Activated T-helper 2 cell treated with anti-CD3 and anti-CD28 coated beads, Interferon-gamma antibody, Interleukin-2, Interleukin-4, amounts not matched to agents 10 μg/mL and 5 μg/mL and 100 μg/mL, durations not matched to agents 14 hours and 24 hours and 36 hours (primary cell): ENCODE results near the gene SNRK. TPM values are rescaled to one million over a fixed set of nuclear protein-coding genes. Genes with fewer than 3 reads are reported as not detected.

ENCODE experiments used
- DNase-seq: peaks from one replicate; pipeline ENCODE4 v3.0.0; 2021; ENCODE audit warnings: low spot score
- H3K27ac Mint-ChIP-seq: one replicate; pipeline ENCODE4 v1.8.0; 2021; ENCODE audit warnings: mixed read lengths
- H3K27me3 Mint-ChIP-seq: one replicate; pipeline ENCODE4 v1.8.0; 2021; ENCODE audit warnings: low read depth, mixed read lengths
- H3K36me3 Mint-ChIP-seq: one replicate; pipeline ENCODE4 v1.8.0; 2021; ENCODE audit warnings: low read depth, mixed read lengths
- H3K4me1 Mint-ChIP-seq: one replicate; pipeline ENCODE4 v1.8.0; 2021; ENCODE audit warnings: low read depth, mixed read lengths
- H3K4me3 Mint-ChIP-seq: one replicate; pipeline ENCODE4 v1.8.0; 2021; ENCODE audit warnings: low read depth, mild to moderate bottlenecking, moderate library complexity, mixed read lengths
- H3K9me3 Mint-ChIP-seq: one replicate; pipeline ENCODE4 v1.8.0; 2021; ENCODE audit warnings: mixed read lengths
- intact Hi-C: fragments of 100-400 bp; cut with micrococcal nuclease; formaldehyde crosslinking; loops from one replicate; pipeline ENCODE4 v1.15.1; 2023
- total RNA-seq: library from RNA; stranded (reverse); gene quantifications from 2 replicates; pipeline ENCODE4 v1.2.3, GENCODE V29; 2022

The SNRK gene
- 28.0 and 28.7 TPM in 2 replicates for total RNA-seq

GRCh38 chr3:43286115-43286840, at the start of gene SNRK:
TSS of gene SNRK (plus strand) at chr3:43286540. CDS start at chr3:43303204, 16,664 bp downstream.
- peak; percentile 88 for DNase-seq
- peaks cover 10% of the 10 kb centered on the region for H3K27me3 Mint-ChIP-seq
- intact Hi-C loops = loop anchor here (1.0 to 5.0 kb wide), 6 partner anchors 17 to 1476 kb away; partner anchors contain the start of genes HIGD1A, KIAA1143 and KIF15
- no peaks in the 10 kb centered on the region for H3K9me3 Mint-ChIP-seq
- peaks cover 20% of the 10 kb centered on the region for H3K36me3 Mint-ChIP-seq
- peak within 1 kb of the TSS; percentile 89 for H3K4me3 Mint-ChIP-seq
- peaks cover 33% of the 10 kb centered on the region for H3K4me1 Mint-ChIP-seq
- H3K27ac Mint-ChIP-seq = peak within 1 kb of the TSS; percentile 82

- Mint-ChIP-seq H3K4me3 (no peak overlapping the region), H3K4me1 (peaks cover 6% of the 10 kb centered on the region), H3K36me3 (no peaks in the 10 kb centered on the region), H3K9me3 (peaks cover 34% of the 10 kb centered on the region), H3K27me3 (peaks cover 6% of the 10 kb centered on the region), H3K27ac (no peak overlapping the region)
- intact Hi-C loops = no loop called here
- no peak for DNase-seq
Measured at GRCh38 chr3:43238801-43239200, 47.5 kb upstream of the SNRK start.

GRCh38 chr3:43239755-43240154, 46.6 kb upstream of the SNRK start:
- no peak for DNase-seq
- Mint-ChIP-seq H3K27me3 (peaks cover 6% of the 10 kb centered on the region), H3K27ac (no peak overlapping the region), H3K4me1 (peaks cover 11% of the 10 kb centered on the region), H3K36me3 (no peaks in the 10 kb centered on the region), H3K9me3 (peaks cover 34% of the 10 kb centered on the region), H3K4me3 (no peak overlapping the region)
- intact Hi-C loops = no loop called here

GRCh38 chr3:43243590-43244587, 42.5 kb upstream of the SNRK start:
- Mint-ChIP-seq H3K27ac (no peak overlapping the region), H3K36me3 (no peaks in the 10 kb centered on the region), H3K4me1 (peaks cover 24% of the 10 kb centered on the region), H3K9me3 (peaks cover 22% of the 10 kb centered on the region), H3K4me3 (no peak overlapping the region), H3K27me3 (peaks cover 15% of the 10 kb centered on the region)
- no peak for DNase-seq
- intact Hi-C loops = no loop called here

GRCh38 chr3:43244694-43245093, 41.6 kb upstream of the SNRK start:
- Mint-ChIP-seq H3K27me3 (peaks cover 19% of the 10 kb centered on the region), H3K9me3 (peaks cover 16% of the 10 kb centered on the region), H3K27ac (no peak overlapping the region), H3K36me3 (no peaks in the 10 kb centered on the region), H3K4me3 (no peak overlapping the region), H3K4me1 (peaks cover 24% of the 10 kb centered on the region)
- DNase-seq = no peak
- intact Hi-C loops = no loop called here

GRCh38 chr3:43246976-43247375, 39.4 kb upstream of the SNRK start:
- peaks cover 25% of the 10 kb centered on the region for H3K27me3 Mint-ChIP-seq
- no peaks in the 10 kb centered on the region for H3K36me3 Mint-ChIP-seq
- intact Hi-C loops = no loop called here
- peaks cover 9% of the 10 kb centered on the region for H3K9me3 Mint-ChIP-seq
- DNase-seq = no peak
- H3K4me1 Mint-ChIP-seq = peaks cover 24% of the 10 kb centered on the region
- no peak overlapping the region for H3K27ac Mint-ChIP-seq
- no peak overlapping the region for H3K4me3 Mint-ChIP-seq

- no peak overlapping the region for H3K4me3 Mint-ChIP-seq
- peaks cover 3% of the 10 kb centered on the region for H3K9me3 Mint-ChIP-seq
- peaks cover 26% of the 10 kb centered on the region for H3K27me3 Mint-ChIP-seq
- H3K36me3 Mint-ChIP-seq = no peaks in the 10 kb centered on the region
- peaks cover 24% of the 10 kb centered on the region for H3K4me1 Mint-ChIP-seq
- no peak overlapping the region for H3K27ac Mint-ChIP-seq
- DNase-seq = no peak
- intact Hi-C loops = no loop called here
Measured at GRCh38 chr3:43247561-43248184, 38.7 kb upstream of the SNRK start.

GRCh38 chr3:43248185-43248583, 38.2 kb upstream of the SNRK start:
- no peak overlapping the region for H3K4me3 Mint-ChIP-seq
- intact Hi-C loops = no loop called here
- no peak for DNase-seq
- H3K27me3 Mint-ChIP-seq = peaks cover 31% of the 10 kb centered on the region
- H3K4me1 Mint-ChIP-seq = peaks cover 24% of the 10 kb centered on the region
- H3K27ac Mint-ChIP-seq = no peak overlapping the region
- H3K9me3 Mint-ChIP-seq = no peaks in the 10 kb centered on the region
- H3K36me3 Mint-ChIP-seq = no peaks in the 10 kb centered on the region

GRCh38 chr3:43248973-43249372, 37.4 kb upstream of the SNRK start:
- Mint-ChIP-seq H3K36me3 (no peaks in the 10 kb centered on the region), H3K4me3 (no peak overlapping the region), H3K27ac (no peak overlapping the region), H3K4me1 (peaks cover 17% of the 10 kb centered on the region), H3K27me3 (peaks cover 37% of the 10 kb centered on the region), H3K9me3 (no peaks in the 10 kb centered on the region)
- intact Hi-C loops = no loop called here
- no peak for DNase-seq

- no peaks in the 10 kb centered on the region for H3K36me3 Mint-ChIP-seq
- no peaks in the 10 kb centered on the region for H3K9me3 Mint-ChIP-seq
- no peak overlapping the region for H3K27ac Mint-ChIP-seq
- no peak for DNase-seq
- peaks cover 37% of the 10 kb centered on the region for H3K27me3 Mint-ChIP-seq
- H3K4me3 Mint-ChIP-seq = no peak overlapping the region
- intact Hi-C loops = no loop called here
- H3K4me1 Mint-ChIP-seq = peaks cover 13% of the 10 kb centered on the region
Measured at GRCh38 chr3:43249405-43249804, 36.9 kb upstream of the SNRK start.

GRCh38 chr3:43253294-43253693, 33.0 kb upstream of the SNRK start:
- Mint-ChIP-seq H3K4me3 (no peak overlapping the region), H3K9me3 (no peaks in the 10 kb centered on the region), H3K27me3 (peaks cover 27% of the 10 kb centered on the region), H3K36me3 (no peaks in the 10 kb centered on the region), H3K27ac (no peak overlapping the region), H3K4me1 (no peaks in the 10 kb centered on the region)
- intact Hi-C loops = no loop called here
- no peak for DNase-seq

- Mint-ChIP-seq H3K4me1 (no peaks in the 10 kb centered on the region), H3K27ac (no peak overlapping the region), H3K9me3 (no peaks in the 10 kb centered on the region), H3K36me3 (no peaks in the 10 kb centered on the region), H3K27me3 (peaks cover 23% of the 10 kb centered on the region), H3K4me3 (no peak overlapping the region)
- no peak for DNase-seq
- intact Hi-C loops = no loop called here
Measured at GRCh38 chr3:43254125-43254524, 32.2 kb upstream of the SNRK start.
